ENCODE measurements around the gene CPT1C. TPM values are rescaled to one million over a fixed set of nuclear protein-coding genes. Genes with fewer than 3 reads are reported as not detected.

CPT1C gene
- total and polyA plus RNA-seq, 4 donors = 0.37 to 0.75 (median 0.59) TPM

DNA sequence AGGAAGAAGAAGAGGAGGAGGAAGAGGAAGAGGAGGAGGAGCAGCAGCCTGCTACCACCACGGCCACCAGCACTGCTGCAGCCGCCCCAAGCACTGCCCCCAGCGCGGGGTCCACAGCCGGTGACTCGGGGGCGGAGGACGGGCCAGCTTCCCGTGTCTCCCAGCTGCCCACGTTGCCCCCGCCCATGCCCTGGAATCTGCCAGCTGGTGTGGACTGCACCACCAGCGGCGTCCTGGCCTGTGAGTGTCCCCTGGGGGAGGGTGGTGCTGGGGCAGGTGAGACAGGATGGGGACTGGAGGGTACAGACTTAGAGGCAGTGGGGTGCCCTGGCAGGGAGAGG, 37.5 kb upstream of the CPT1C start:
- no peak for DNase-seq (ENCODE audit: low spot score)
- Histone ChIP-seq H3K4me1 (ENCODE audit: control insufficient read depth in 4 of 4, insufficient read depth in 4 of 4, low read length in 3 of 4) (no peaks in the 10 kb centered on the region), H3K27me3 (ENCODE audit: control insufficient read depth in 4 of 4, insufficient read depth in 4 of 4, low read length in 3 of 4) (no peaks in the 10 kb centered on the region), H3K9me3 (ENCODE audit: control insufficient read depth in 4 of 4, low read length in 3 of 4) (no peaks in the 10 kb centered on the region), H3K27ac (ENCODE audit: low read depth in 1 of 2, low read length in 2 of 2) (no peak overlapping the region), H3K4me3 (ENCODE audit: low read depth in 1 of 3, low read length in 3 of 3) (no peak overlapping the region), H3K9ac (ENCODE audit: low read depth in 1 of 2, low read length in 2 of 2) (no peak overlapping the region), H3K36me3 (ENCODE audit: control insufficient read depth in 4 of 4, insufficient read depth in 3 of 4, low read depth in 1 of 4, low read length in 3 of 4) (peaks cover 31 to 77% (median 42%) of the 10 kb centered on the region in 4 donors)
- 94% methylated on average over 13 of the region's 13 CpGs for WGBS
- TF ChIP-seq TAF1 (conservative IDR thresholded peaks at IDR 0.05) (no peak), RXRA (IDR thresholded peaks at IDR 0.05) (no peak)
- TF ChIP-seq, protein P1, sequence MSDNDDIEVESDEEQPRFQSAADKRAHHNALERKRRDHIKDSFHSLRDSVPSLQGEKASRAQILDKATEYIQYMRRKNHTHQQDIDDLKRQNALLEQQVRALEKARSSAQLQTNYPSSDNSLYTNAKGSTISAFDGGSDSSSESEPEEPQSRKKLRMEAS (IDR thresholded peaks at IDR 0.05) = no peak

DNA sequence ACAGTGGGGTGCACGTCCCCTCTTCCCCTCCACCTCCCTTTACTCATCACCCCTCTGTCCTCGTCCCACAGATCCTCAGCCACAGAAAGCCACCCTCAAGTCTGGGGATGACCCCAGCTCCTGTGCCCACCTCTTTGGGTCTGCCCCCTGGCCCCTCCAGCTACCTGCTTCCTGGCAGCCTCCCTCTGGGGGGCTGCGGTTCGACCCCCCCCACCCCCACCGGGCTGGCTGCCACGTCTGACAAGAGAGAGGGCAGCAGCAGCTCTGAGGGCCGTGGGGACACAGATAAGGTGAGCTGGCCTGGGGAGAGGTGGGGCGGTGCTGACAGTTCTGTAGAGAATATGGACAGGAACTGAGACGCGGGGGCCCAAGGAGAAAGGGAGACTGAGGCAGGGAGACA, 36.3 kb upstream of the CPT1C start:
- no peak overlapping the region for H3K9ac ChIP-seq (ENCODE audit: low read depth in 1 of 2, low read length in 2 of 2)
- 89% methylated on average over 10 of the region's 10 CpGs for WGBS
- no peaks in the 10 kb centered on the region for H3K27me3 ChIP-seq (ENCODE audit: control insufficient read depth in 4 of 4, insufficient read depth in 4 of 4, low read length in 3 of 4)
- H3K9me3 ChIP-seq (ENCODE audit: control insufficient read depth in 4 of 4, low read length in 3 of 4) = no peaks in the 10 kb centered on the region
- DNase-seq (ENCODE audit: low spot score) = no peak
- H3K4me3 ChIP-seq (ENCODE audit: low read depth in 1 of 3, low read length in 3 of 3) = no peak overlapping the region
- TF ChIP-seq HNF4G (IDR thresholded peaks at IDR 0.05) (no peak), RAD21 (IDR thresholded peaks at IDR 0.05) (no peak), GABPA (IDR thresholded peaks at IDR 0.05 in 1 of 2, conservative IDR thresholded peaks at IDR 0.05 in 1 of 2) (no peak), EGR1 (IDR thresholded peaks at IDR 0.05; ENCODE audit: low read depth in 2 of 2) (no peak), HNF4A (conservative IDR thresholded peaks at IDR 0.05) (no peak), RXRA (IDR thresholded peaks at IDR 0.05) (no peak), FOXA2 (IDR thresholded peaks at IDR 0.05) (no peak)
- TF ChIP-seq, protein P2, sequence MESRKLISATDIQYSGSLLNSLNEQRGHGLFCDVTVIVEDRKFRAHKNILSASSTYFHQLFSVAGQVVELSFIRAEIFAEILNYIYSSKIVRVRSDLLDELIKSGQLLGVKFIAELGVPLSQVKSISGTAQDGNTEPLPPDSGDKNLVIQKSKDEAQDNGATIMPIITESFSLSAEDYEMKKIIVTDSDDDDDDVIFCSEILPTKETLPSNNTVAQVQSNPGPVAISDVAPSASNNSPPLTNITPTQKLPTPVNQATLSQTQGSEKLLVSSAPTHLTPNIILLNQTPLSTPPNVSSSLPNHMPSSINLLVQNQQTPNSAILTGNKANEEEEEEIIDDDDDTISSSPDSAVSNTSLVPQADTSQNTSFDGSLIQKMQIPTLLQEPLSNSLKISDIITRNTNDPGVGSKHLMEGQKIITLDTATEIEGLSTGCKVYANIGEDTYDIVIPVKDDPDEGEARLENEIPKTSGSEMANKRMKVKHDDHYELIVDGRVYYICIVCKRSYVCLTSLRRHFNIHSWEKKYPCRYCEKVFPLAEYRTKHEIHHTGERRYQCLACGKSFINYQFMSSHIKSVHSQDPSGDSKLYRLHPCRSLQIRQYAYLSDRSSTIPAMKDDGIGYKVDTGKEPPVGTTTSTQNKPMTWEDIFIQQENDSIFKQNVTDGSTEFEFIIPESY (IDR thresholded peaks at IDR 0.05) = no peak
- TF ChIP-seq, protein P1 (IDR thresholded peaks at IDR 0.05) = no peak
- H3K36me3 ChIP-seq (ENCODE audit: control insufficient read depth in 4 of 4, insufficient read depth in 3 of 4, low read depth in 1 of 4, low read length in 3 of 4) = peaks cover 31 to 82% (median 49%) of the 10 kb centered on the region in 4 donors
- no peaks in the 10 kb centered on the region for H3K4me1 ChIP-seq (ENCODE audit: control insufficient read depth in 4 of 4, insufficient read depth in 4 of 4, low read length in 3 of 4)
- no peak overlapping the region for H3K27ac ChIP-seq (ENCODE audit: low read depth in 1 of 2, low read length in 2 of 2)

DNA sequence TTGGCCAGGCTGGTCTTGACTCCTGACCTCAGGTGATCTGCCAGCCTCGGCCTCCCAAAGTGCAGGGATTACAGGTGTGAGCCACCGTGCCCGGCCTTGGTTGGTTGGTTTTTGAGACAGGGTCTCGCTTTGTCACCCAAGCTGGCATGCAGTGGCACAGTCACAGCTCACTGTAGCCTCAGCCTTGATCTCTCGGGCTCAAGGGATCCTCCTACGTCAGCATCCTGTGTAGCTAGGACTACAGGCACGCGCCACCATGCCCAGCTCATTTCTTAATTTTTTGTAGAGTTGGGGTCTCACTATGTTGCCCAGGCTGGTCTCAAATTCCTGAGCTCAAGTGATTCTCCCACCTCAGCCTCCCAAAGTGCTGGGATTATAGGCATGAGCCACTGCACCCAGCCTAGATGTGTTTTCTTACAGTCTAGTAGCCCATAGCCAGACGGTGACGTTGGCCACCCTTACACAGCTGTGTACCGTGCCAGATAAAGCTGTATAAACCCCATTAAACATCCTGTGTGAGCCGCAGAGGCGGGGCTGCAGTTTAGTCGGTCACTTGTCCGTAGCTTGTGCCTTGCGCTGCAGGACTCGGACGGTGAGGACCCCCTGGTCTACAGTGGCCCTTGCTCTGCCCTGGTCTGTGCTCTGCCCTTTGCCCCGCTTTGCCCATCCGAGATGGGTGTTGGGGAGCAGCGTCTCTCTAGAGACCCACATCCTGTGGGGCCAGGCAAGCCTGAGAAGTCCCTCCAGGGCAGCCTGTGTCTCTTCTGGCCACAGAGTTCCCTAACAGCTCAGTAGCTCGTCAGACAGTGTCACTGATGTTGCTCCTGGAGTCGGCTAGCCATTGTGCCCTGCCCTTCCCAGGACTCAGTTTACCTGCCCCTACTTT, 35.1 kb upstream of the CPT1C start:
- TF ChIP-seq GABPA (IDR thresholded peaks at IDR 0.05 in 1 of 2, conservative IDR thresholded peaks at IDR 0.05 in 1 of 2) (no peak), EGR1 (IDR thresholded peaks at IDR 0.05; ENCODE audit: low read depth in 2 of 2) (no peak), RAD21 (IDR thresholded peaks at IDR 0.05) (no peak), HNF4A (conservative IDR thresholded peaks at IDR 0.05) (no peak)
- DNase-seq (ENCODE audit: low spot score) = no peak
- no peaks in the 10 kb centered on the region for H3K27me3 ChIP-seq (ENCODE audit: control insufficient read depth in 4 of 4, insufficient read depth in 4 of 4, low read length in 3 of 4)
- H3K36me3 ChIP-seq (ENCODE audit: control insufficient read depth in 4 of 4, insufficient read depth in 3 of 4, low read depth in 1 of 4, low read length in 3 of 4) = peaks cover 28 to 76% (median 40%) of the 10 kb centered on the region in 4 donors
- no peak overlapping the region for H3K9ac ChIP-seq (ENCODE audit: low read depth in 1 of 2, low read length in 2 of 2)
- H3K9me3 ChIP-seq (ENCODE audit: control insufficient read depth in 4 of 4, low read length in 3 of 4) = no peaks in the 10 kb centered on the region
- H3K27ac ChIP-seq (ENCODE audit: low read depth in 1 of 2, low read length in 2 of 2) = no peak overlapping the region
- H3K4me1 ChIP-seq (ENCODE audit: control insufficient read depth in 4 of 4, insufficient read depth in 4 of 4, low read length in 3 of 4) = no peaks in the 10 kb centered on the region
- WGBS = 92% methylated on average over 23 of the region's 23 CpGs
- H3K4me3 ChIP-seq (ENCODE audit: low read depth in 1 of 3, low read length in 3 of 3) = no peak overlapping the region

Measured in liver (tissue), 9 donors.